B cell (primary cell): ENCODE measurements around the gene KIF26B. TPM values are rescaled to one million over a fixed set of nuclear protein-coding genes. Genes with fewer than 3 reads are reported as not detected.

Experiments used
- ATAC-seq: fragments of 200-7000 bp; cut with Tn5 transposase; one replicate; pipeline ENCODE4 v1.10.0; 2021; ENCODE audit warnings: low read depth, mild to moderate bottlenecking, moderate number of reproducible peaks, moderate library complexity
- CTCF ChIA-PET: fragments of 350-600 bp; sonication (Branson Sonifier 250); formaldehyde crosslinking; loops from one replicate; lab custom pipeline; 2021; ENCODE audit warnings: antibody characterized with exemption, inconsistent platforms; lab: Charles Lee
- POLR2A ChIA-PET: fragments of 350-600 bp; sonication (Branson Sonifier 250); formaldehyde crosslinking; loops from one replicate; lab custom pipeline; 2021; ENCODE audit warnings: antibody characterized with exemption; lab: Charles Lee
- DNase-seq: peaks from one replicate; pipeline ENCODE4 v3.0.0; 2013
- H2AFZ ChIP-seq: 2 replicates; pipeline ENCODE4 v1.6.1; 2012; ENCODE audit warnings: mild to moderate bottlenecking, low read depth, low read length; ENCODE audit not compliant: insufficient read depth, poor library complexity, severe bottlenecking
- H3K27ac ChIP-seq, 2 donors: 1 replicate in 1 of 2; 2 replicates in 1 of 2; pipeline ENCODE4 v1.5.1; 2012 to 2013; ENCODE audit warnings: low read length in 2 of 2, mild to moderate bottlenecking in 2 of 2, moderate library complexity in 1 of 2
- H3K27me3 ChIP-seq, 4 experiments: fragments of 200-600 bp in 1 of 4; sonication (generic) in 1 of 4; replicated peaks in 1 of 4; 1 replicate in 2 of 4; 2 replicates in 2 of 4; pipeline versions ENCODE4 v1.6.1 to v1.7.0; 2013 to 2016; ENCODE audit warnings: low read length in 3 of 4, mild to moderate bottlenecking in 2 of 4, mixed read lengths in 1 of 4, moderate library complexity in 1 of 4; ENCODE audit not compliant: insufficient read depth in 4 of 4, control insufficient read depth in 3 of 4; ENCODE audit errors: control extremely low read depth in 1 of 4
- H3K36me3 ChIP-seq, 2 experiments: replicated peaks in 1 of 2; 1 replicate in 1 of 2; 2 replicates in 1 of 2; pipeline versions ENCODE4 v1.6.1 to v1.7.1; 2013; ENCODE audit warnings: low read length in 1 of 2; ENCODE audit not compliant: insufficient read depth in 2 of 2, control insufficient read depth in 1 of 2; ENCODE audit errors: control extremely low read depth in 1 of 2, extremely low read depth in 1 of 2
- H3K4me1 ChIP-seq, 2 donors: fragments of 200-600 bp in 1 of 2; sonication (generic) in 1 of 2; 1 replicate in 1 of 2; 2 replicates in 1 of 2; pipeline versions ENCODE4 v1.5.1 to v1.6.1; 2013 to 2017; ENCODE audit warnings: low read length in 2 of 2; ENCODE audit not compliant: control insufficient read depth in 2 of 2, insufficient read depth in 2 of 2
- H3K4me2 ChIP-seq: replicated peaks from 2 replicates; pipeline ENCODE3; 2012; ENCODE audit warnings: mild to moderate bottlenecking, low read depth, low read length; ENCODE audit not compliant: poor library complexity, severe bottlenecking
- H3K4me3 ChIP-seq, 5 experiments: fragments of 200-600 bp in 1 of 5; sonication (generic) in 1 of 5; 1 replicate in 3 of 5; 2 replicates in 2 of 5; pipeline versions ENCODE4 v1.5.1 to v1.7.0; 2011 to 2016; ENCODE audit warnings: low read length in 4 of 5, mild to moderate bottlenecking in 4 of 5, low read depth in 2 of 5, control low read depth in 1 of 5, moderate library complexity in 1 of 5; ENCODE audit not compliant: insufficient read depth in 1 of 5; ENCODE audit errors: control extremely low read depth in 1 of 5, extremely low read depth in 1 of 5
- H3K79me2 ChIP-seq: fragments of 200-600 bp; sonication (generic); one replicate; pipeline ENCODE4 v1.6.0; 2016; ENCODE audit warnings: low read length; ENCODE audit not compliant: control insufficient read depth, insufficient read depth
- H3K9ac ChIP-seq: fragments of 200-600 bp; sonication (generic); 2 replicates; pipeline ENCODE4 v1.6.1; 2017; ENCODE audit warnings: mild to moderate bottlenecking, low read length, moderate library complexity
- H3K9me3 ChIP-seq, 3 donors: one replicate each; pipeline versions ENCODE4 v1.6.1 to v1.7.1; 2013; ENCODE audit warnings: low read length in 2 of 3; ENCODE audit not compliant: control insufficient read depth in 2 of 3, insufficient read depth in 1 of 3; ENCODE audit errors: control extremely low read depth in 1 of 3
- H4K20me1 ChIP-seq: 2 replicates; pipeline ENCODE4 v1.6.0; 2012; ENCODE audit warnings: mild to moderate bottlenecking, low read length; ENCODE audit not compliant: insufficient read depth, control insufficient read depth, poor library complexity, severe bottlenecking
- H3K27ac Mint-ChIP-seq: one replicate; pipeline ENCODE4 v1.8.0; 2021; ENCODE audit warnings: mixed read lengths
- H3K27me3 Mint-ChIP-seq: one replicate; pipeline ENCODE4 v1.8.0; 2021; ENCODE audit warnings: mixed read lengths
- H3K4me1 Mint-ChIP-seq: one replicate; pipeline ENCODE4 v1.8.0; 2021; ENCODE audit warnings: mixed read lengths
- H3K4me3 Mint-ChIP-seq: one replicate; pipeline ENCODE4 v1.8.0; 2021; ENCODE audit warnings: mixed read lengths
- H3K9me3 Mint-ChIP-seq: one replicate; pipeline ENCODE4 v1.8.0; 2022; ENCODE audit warnings: mixed read lengths; ENCODE audit not compliant: insufficient read depth
- EZH2 ChIP-seq: IDR thresholded peaks from 2 replicates; pipeline ENCODE4 v1.6.1; 2012; ENCODE audit warnings: borderline replicate concordance, low read depth, mild to moderate bottlenecking, moderate library complexity, low read length; ENCODE audit not compliant: insufficient read depth, poor library complexity, severe bottlenecking
- WGBS: methylation state at CpG from one replicate; pipeline ENCODE4 v1.1.5; 2013; ENCODE audit warnings: missing lambda C conversion rate; ENCODE audit not compliant: insufficient coverage; 5-methylcytosine and 5-hydroxymethylcytosine counted together
- intact Hi-C: fragments of 100-400 bp; cut with micrococcal nuclease; formaldehyde crosslinking; loops from one replicate; pipeline ENCODE4 v1.10.0; 2022
- polyA plus RNA-seq: library from polyadenylated mRNA; depleted of rRNA; stranded (reverse); fragments of >200 nt; gene quantifications from 2 replicates; pipeline ENCODE4 v1.2.3, GENCODE V29; 2012
- total RNA-seq, 2 donors: library from RNA; stranded (reverse); fragments of 120-200 nt in 1 of 2; gene quantifications; 1 replicate in 1 of 2; 2 replicates in 1 of 2; pipeline versions ENCODE4 v1.2.3 to v1.2.4, GENCODE V29; 2013 to 2022
- TF ChIP-seq, protein P1 (sequence below): fragments of 200-600 bp; IDR thresholded peaks from one replicate; pipeline ENCODE4 v1.8.0; 2022; ENCODE audit warnings: antibody characterized with exemption, mild to moderate bottlenecking

KIF26B gene
- total and polyA plus RNA-seq, 2 donors (not counting 1 experiment from before 2014, with no cell fraction given) = 0.62 TPM; not detected in 1

DNA sequence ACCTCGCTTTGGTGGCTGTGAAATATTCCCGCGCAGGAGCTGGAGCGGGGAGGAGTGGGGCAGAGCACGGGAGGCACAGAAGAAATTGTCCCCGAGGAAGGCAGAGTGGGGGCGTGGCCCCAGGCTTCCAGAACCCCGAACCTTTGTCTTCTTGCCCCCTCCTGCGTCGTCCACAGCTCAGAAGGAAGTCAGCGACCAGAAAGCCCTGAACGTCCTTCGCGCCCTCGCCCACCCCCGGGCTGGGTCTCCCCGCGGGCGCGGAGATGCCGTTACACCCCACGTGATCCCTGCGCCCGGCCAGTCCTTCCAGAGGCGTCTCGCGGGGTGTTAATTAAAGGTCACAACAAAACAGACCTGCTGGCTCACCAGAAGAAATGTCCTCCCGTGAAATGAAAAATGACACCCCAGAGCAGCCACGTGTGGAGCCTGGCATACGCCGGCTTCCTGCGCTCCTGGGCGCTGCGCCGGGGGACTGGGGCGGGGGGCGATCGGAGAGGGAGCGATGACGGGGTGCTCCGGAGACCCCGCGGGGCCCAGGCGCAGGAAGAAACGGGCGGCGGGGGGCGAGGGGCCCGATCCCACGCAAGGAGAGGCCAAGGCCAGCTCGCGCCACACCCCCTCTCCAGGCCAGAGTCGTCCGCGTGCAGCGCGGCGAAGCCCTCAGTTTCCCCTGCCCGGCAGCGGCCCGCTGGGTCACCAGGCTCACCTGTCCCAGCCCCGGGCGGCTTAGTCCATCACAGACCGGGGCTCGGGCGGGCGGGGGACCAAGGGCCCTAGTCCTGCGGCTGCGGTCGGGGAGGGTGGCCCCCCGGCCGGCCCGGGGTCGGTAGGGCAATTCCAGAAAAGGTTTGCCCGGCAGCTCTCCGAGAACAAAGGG is 995 bp upstream of the KIF26B start:
- intact Hi-C loops = loop anchor here (1.0 to 5.0 kb wide), 5 partner anchors 850 to 1601 kb away; no protein-coding TSS in a partner anchor
- Histone ChIP-seq H3K4me2 (peak overlapping the region; percentile 86), H3K4me1 (peaks cover 33 to 35% of the 10 kb centered on the region in 2 donors), H3K27ac (no peak overlapping the region), H3K79me2 (no peaks in the 10 kb centered on the region), H4K20me1 (no peaks in the 10 kb centered on the region), H3K27me3 (peaks cover 0 to 74% (median 54%) of the 10 kb centered on the region in 4 experiments), H3K9ac (peak overlapping the region; percentile 58), H3K4me3 (peak overlapping the region; percentile 37 to 66 (median 55)), H3K36me3 (no peaks in the 10 kb centered on the region), H2AFZ (peak overlapping the region; percentile 69), H3K9me3 (peaks cover 0 to 28% (median under 1%) of the 10 kb centered on the region in 3 donors)
- ChIA-PET POLR2A (no interaction called here), CTCF (interaction anchor here (0.6 to 9.4 kb wide), 35 partner anchors 10 to 1755 kb away, joined by 3 to 148 read pairs (median 4); no protein-coding TSS in a partner anchor)
- peak overlapping the region; percentile 95 for H3K4me3 Mint-ChIP-seq
- DNase-seq (peak; percentile 57), ATAC-seq (no peak)
- WGBS = 2% methylated on average over 73 of the region's 76 CpGs
- peaks cover 5% of the 10 kb centered on the region for H3K9me3 Mint-ChIP-seq
- H3K27me3 Mint-ChIP-seq = peaks cover 75% of the 10 kb centered on the region
- peaks cover 28% of the 10 kb centered on the region for H3K4me1 Mint-ChIP-seq
- TF ChIP-seq EZH2 = peak; percentile 68
- TF ChIP-seq, protein P1, sequence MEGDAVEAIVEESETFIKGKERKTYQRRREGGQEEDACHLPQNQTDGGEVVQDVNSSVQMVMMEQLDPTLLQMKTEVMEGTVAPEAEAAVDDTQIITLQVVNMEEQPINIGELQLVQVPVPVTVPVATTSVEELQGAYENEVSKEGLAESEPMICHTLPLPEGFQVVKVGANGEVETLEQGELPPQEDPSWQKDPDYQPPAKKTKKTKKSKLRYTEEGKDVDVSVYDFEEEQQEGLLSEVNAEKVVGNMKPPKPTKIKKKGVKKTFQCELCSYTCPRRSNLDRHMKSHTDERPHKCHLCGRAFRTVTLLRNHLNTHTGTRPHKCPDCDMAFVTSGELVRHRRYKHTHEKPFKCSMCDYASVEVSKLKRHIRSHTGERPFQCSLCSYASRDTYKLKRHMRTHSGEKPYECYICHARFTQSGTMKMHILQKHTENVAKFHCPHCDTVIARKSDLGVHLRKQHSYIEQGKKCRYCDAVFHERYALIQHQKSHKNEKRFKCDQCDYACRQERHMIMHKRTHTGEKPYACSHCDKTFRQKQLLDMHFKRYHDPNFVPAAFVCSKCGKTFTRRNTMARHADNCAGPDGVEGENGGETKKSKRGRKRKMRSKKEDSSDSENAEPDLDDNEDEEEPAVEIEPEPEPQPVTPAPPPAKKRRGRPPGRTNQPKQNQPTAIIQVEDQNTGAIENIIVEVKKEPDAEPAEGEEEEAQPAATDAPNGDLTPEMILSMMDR = no peak
- peak overlapping the region; percentile 46 for H3K27ac Mint-ChIP-seq
